Colonic mucosa (tissue), 4 donors: ENCODE measurements around the gene TIFAB. TPM values are rescaled to one million over a fixed set of nuclear protein-coding genes. Genes with fewer than 3 reads are reported as not detected.

Experiments
- DNase-seq: peaks from one replicate; pipeline ENCODE4 v3.0.0-alpha.2; 2020
- H3K27ac ChIP-seq: fragments of 200-600 bp; one replicate; pipeline ENCODE4 v1.8.0; 2021
- H3K27me3 ChIP-seq: fragments of 200-600 bp; one replicate; pipeline ENCODE4 v1.8.0; 2021
- H3K36me3 ChIP-seq: fragments of 200-600 bp; one replicate; pipeline ENCODE4 v1.8.0; 2021
- H3K4me1 ChIP-seq: fragments of 200-600 bp; one replicate; pipeline ENCODE4 v1.8.0; 2021; ENCODE audit warnings: mild to moderate bottlenecking
- H3K4me3 ChIP-seq: fragments of 200-600 bp; one replicate; pipeline ENCODE4 v1.8.0; 2021
- H3K9ac ChIP-seq, 2 donors: one replicate each; pipeline ENCODE4 v1.7.0; 2013; ENCODE audit warnings: control low read depth in 2 of 2, low read depth in 2 of 2, low read length in 2 of 2
- H3K9me3 ChIP-seq: fragments of 200-600 bp; one replicate; pipeline ENCODE4 v1.8.0; 2021
- CTCF ChIP-seq: fragments of 200-600 bp; IDR thresholded peaks from one replicate; pipeline ENCODE4 v1.8.0; 2022; ENCODE audit warnings: antibody characterized with exemption, mild to moderate bottlenecking
- intact Hi-C: fragments of 100-400 bp; cut with DNase I; formaldehyde crosslinking; loops from one replicate; pipeline ENCODE4 v1.14.1; 2022
- total RNA-seq, 2 donors: library from RNA; stranded (reverse); fragmentation: NEBNext Ultra II Directional in 1 of 2; extraction: Animal tissue kit (Norgen Biotek cat#: 25700) in 1 of 2; gene quantifications; one replicate each; pipeline ENCODE4 v1.2.1, GENCODE V29; 2021
- donor health status: healthy.
- donor health status: DM: no; HTN: no; CAD: no.
- donor health status: DM: no; HTN: no; CAD: no.

The TIFAB gene
- total RNA-seq, 2 donors from 2014 or later = 0.07 to 0.42 TPM

GRCh38 chr5:135402031-135402430 lies 50.1 kb downstream of the TIFAB start:
- TF ChIP-seq CTCF = no peak
- intact Hi-C loops = no loop called here

GRCh38 chr5:135400866-135401265 lies 51.3 kb downstream of the TIFAB start:
- H3K4me3 ChIP-seq = no peak overlapping the region
- intact Hi-C loops = no loop called here
- H3K9me3 ChIP-seq = no peaks in the 10 kb centered on the region
- DNase-seq = no peak
- H3K9ac ChIP-seq = no peak overlapping the region
- H3K27ac ChIP-seq = no peak overlapping the region
- H3K27me3 ChIP-seq = no peaks in the 10 kb centered on the region
- H3K4me1 ChIP-seq = peaks cover 11% of the 10 kb centered on the region
- H3K36me3 ChIP-seq = no peaks in the 10 kb centered on the region
- TF ChIP-seq CTCF = no peak

More at GRCh38 chr5:135402031-135402430, 50.1 kb downstream of the TIFAB start:
- Histone ChIP-seq H3K4me3 (no peak overlapping the region), H3K4me1 (peaks cover 8% of the 10 kb centered on the region), H3K36me3 (no peaks in the 10 kb centered on the region), H3K9me3 (no peaks in the 10 kb centered on the region), H3K9ac (no peak overlapping the region), H3K27me3 (no peaks in the 10 kb centered on the region), H3K27ac (no peak overlapping the region)
- no peak for DNase-seq

- Histone ChIP-seq H3K4me1 (peaks cover 11% of the 10 kb centered on the region), H3K36me3 (no peaks in the 10 kb centered on the region), H3K9ac (peak overlapping the region; percentile 65 to 75), H3K4me3 (peak overlapping the region; percentile 84), H3K27me3 (no peaks in the 10 kb centered on the region), H3K9me3 (no peaks in the 10 kb centered on the region), H3K27ac (peak overlapping the region; percentile 84)
- no peak for TF ChIP-seq CTCF
- intact Hi-C loops = no loop called here
- no peak for DNase-seq
These were observed 52.2 kb downstream of the TIFAB start for GRCh38 chr5:135399794-135400542.

GRCh38 chr5:135398855-135399793 lies 53.0 kb downstream of the TIFAB start, which contains the start of gene MACROH2A1:
Gene MACROH2A1 (minus strand): TSS chr5:135399231. CDS start chr5:135389093, 10,138 bp downstream.
- H3K4me1 ChIP-seq = peaks cover 15% of the 10 kb centered on the region

More at GRCh38 chr5:135398855-135399793, 53.0 kb downstream of the TIFAB start, which contains the start of gene MACROH2A1:
- TF ChIP-seq CTCF = no peak
- Histone ChIP-seq H3K27me3 (no peaks in the 10 kb centered on the region), H3K4me3 (peak within 1 kb of the TSS; percentile 84), H3K9ac (peak within 1 kb of the TSS; percentile 87 to 90), H3K9me3 (no peaks in the 10 kb centered on the region), H3K36me3 (no peaks in the 10 kb centered on the region), H3K27ac (peak within 1 kb of the TSS; percentile 84)
- DNase-seq = peak; percentile 90
- intact Hi-C loops = no loop called here
